Measurements from ENCODE around the gene FOXK1. TPM values are rescaled to one million over a fixed set of nuclear protein-coding genes. Genes with fewer than 3 reads are reported as not detected.

FOXK1 gene
- total RNA-seq, 1 donor from 2014 or later: 56.3 TPM

DNA sequence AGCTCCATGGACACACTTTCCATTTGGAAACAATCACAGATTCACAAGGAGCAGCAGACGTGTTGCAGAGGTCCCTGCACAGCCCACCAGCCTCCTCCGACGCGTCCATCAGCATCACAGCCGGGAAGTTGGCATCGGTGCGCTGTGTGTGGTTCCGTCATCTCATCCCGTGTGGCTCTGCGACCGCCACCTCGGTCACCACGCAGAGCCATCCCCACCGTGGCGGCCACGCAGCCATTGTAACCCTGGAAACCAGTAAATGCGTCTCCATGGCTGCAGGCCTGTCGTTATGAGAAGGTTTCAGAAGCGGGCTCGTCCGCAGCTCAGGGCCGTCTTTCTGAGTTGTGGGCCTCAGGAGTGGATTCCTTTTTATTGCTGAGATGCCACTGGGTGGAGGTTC, 36.0 kb downstream of the FOXK1 start:
- DNase-seq (ENCODE audit: extremely low read depth, low read depth, low spot score): no peak

DNA sequence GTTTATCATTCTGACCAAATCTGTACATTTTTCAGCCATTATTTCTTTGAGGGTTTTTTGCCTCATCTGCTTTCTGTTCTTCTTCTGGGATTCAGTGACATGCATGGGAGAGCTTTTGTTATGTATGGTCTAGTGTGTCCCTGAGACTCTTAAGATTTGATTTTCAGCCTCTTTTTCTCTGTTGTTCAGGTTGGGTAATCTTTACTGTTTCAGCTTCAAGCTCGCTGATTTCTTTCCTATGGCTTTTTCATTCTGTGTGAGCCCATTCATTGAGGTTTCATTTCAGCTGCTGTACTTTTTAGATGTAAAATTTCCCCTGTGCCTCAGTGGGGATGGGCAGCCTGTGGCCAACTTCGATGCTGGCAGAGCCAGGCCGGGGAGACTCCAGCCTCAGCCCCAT, 38.1 kb downstream of the FOXK1 start:
- no peak for DNase-seq (ENCODE audit: extremely low read depth, low read depth, low spot score)

DNA sequence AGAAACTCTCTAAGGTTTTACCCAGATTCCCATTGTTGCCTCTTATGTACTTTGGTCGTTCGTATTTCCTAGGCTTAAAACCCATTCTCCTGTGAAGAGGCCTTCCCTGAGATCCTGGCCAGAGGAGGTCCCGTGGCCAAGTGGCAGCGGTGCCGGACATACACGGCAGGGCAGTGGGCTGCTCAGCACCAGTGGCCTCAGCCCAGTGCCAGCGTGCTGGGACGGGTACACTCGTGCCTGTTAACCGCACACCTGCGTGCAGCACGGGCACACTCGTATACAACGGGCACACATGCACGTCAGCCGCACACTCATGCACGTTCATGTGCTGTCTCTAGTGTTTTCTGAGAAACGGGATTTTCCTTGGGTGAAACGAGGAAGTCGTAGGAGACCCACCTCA, 40.2 kb downstream of the FOXK1 start:
- no peak for DNase-seq (ENCODE audit: extremely low read depth, low read depth, low spot score)

DNA sequence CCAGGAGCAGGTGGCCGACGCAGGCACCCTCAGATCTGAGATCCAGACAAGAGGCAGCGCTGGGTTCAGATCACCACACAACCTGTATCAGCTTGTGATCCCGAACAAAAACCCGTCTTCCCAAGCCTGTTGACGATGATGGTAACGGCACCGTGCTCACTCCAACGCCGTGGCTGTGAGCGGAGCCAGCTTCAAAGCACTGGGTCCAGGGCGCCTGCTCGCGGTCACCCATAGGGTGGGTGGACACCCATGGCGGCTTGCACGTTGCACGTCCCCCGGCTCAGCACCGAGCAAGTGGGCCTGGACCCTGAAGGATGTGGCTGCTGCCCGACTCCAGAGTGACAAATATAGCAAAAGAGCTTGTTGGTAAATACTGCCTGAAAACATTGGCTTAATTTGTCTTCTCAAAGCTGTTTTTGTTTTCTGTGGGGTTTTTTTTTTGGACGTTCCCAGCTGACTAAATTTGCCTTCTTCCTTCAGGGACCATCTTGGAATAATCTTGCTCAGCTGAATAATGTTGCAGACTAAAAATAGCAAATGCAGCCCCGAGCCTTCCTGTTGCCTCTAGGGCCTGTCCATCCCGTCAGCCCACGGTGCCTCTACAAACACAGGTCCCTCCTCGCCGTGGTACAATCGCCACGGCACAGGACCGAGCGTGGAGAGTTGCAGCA, 41.0 kb downstream of the FOXK1 start:
- DNase-seq (ENCODE audit: extremely low read depth, low read depth, low spot score): no peak

DNA sequence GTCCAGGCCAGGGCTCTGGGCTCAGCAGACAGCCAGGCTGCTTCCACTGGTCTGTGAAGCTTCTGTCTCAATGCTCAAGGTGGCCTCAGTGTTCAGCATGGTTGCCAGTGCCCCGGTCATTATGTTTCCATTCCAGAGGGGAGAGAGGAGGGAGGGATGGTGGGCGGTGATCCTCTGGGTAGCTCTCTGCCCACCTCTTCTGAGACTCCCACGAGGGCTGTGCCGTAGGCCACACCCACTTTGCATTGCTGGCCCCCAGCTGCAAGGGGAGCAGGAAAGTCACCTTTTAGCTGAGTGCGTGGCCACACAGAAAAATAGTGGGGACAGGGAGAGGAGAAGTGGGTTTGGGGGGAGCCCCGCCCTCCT, 42.5 kb downstream of the FOXK1 start:
- no peak for DNase-seq (ENCODE audit: extremely low read depth, low read depth, low spot score)

DNA sequence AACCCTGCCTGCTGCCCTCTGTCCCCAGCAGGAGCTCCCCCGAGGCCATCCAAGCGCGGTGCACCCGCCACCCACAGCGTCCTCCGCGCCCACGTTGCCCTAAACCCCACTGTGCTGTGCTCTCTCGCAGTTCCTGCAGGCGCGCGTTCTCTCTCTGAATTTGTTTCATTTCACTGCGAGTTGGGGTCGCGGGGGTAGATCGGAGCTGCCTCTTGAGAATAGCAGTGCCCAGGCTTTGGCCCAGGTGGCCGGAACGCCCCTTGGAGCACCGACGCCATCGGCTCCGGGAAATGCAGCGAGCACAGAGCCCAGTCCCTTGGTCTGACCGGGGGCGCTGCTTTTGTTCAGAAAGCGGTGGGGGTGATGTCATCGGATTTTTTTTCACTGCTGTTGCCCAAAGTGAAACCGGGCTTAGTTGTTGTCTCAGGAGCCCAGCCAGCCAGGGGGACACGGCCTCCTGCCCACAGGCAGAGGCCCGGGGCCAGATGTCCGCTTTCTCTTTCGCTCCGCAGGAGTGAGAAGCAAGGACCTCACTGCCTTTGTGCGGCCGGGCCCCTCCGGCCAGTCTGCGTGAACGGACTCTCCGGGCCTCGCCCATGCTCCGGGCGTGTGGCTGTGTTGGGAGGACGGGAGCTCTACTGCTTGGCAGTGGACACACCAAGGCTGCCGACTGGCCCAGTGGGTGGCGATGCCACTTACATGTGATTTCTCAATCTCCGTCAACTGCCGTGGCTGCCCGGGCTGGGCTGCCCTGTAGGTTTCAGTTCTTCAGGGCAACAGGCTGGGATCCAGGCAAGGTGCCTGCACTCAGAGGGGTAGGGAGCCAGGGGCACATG, 43.1 kb downstream of the FOXK1 start:
- DNase-seq (ENCODE audit: extremely low read depth, low read depth, low spot score): no peak

DNA sequence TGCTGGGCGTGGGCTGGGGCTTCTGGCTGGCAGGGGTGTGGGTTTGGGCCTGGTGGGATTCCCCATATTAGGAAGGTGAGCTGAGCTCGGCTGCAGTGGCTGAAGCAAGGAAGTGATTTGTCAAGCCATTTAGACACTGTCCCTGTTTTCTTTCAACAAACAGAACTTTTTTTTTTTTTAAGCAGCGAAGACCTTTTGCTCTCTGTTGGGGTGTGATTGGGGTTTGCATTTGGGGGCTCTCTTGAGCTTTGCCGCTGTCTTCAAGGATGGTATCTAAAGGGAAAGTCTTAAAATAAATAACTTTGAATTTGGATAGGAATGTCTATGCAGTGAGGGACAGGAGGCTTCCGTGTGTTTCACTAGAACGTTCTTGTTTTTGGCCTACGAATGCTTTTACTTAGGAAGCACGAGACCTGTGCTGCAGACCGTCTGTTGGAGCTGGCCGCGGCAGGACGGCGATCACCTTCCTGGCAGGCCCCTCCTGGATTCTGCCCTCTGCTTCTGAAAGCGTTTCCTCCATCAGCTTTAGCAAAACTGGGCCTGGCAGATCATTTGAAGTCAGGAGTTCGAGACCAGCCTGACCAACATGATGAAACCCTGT, 43.9 kb downstream of the FOXK1 start:
- DNase-seq (ENCODE audit: extremely low read depth, low read depth, low spot score): no peak

DNA sequence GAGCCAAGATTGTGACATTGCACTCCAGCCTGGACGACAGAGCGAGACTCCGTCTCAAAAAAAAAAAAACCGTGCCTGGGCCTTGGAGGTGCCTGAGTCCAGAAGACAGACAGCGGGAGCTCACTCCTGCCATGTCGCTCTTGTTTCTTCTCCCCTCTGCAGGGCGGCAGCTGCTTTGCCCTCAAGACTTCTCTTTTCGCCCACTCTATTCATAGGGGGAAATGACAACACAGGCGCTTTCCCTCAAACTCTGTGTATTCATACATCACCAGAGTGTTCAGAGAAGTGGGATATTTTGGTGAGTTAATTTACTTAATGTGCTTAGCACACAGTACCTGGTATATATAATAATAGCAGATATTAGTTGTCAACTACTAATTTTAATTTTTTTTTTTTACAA, 44.5 kb downstream of the FOXK1 start:
- no peak for DNase-seq (ENCODE audit: extremely low read depth, low read depth, low spot score)

DNA sequence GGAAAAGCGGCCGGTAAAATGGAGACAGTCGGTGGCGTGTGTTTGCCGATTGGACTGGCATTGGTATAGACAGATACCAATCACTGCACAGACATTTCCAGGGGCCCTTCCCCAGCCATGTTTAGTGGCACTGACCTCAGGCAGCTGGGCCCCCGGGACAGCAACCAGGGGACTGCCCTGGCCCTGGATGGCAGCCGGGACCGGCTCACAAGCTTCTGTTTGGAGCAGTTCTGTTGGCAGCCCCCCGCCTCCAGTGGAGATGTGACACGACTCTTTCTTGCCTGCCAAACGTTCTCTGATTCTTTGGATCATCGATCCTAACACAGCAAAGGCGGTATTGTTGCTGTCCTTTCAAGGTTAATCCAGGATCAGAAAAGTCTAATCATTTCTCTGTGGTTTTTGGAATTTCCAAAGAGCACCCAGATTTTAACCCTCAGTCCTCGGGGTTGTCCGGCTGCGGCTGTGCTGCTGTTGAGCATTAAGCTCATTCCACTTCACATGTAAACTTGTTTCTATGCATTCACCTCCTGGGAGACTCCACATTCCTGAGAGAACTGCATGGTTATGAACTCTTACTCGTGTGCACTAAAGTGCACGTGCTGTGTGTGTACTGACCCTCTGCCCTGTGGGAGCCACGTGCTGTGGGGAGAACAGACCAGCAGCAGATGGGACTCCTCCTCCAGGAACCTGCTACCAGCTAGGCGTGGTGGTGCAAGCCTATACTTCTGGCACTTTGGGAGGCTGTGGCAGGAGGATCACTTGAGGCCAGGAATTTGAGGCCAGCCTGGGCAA, 46.0 kb downstream of the FOXK1 start:
- no peak for DNase-seq (ENCODE audit: extremely low read depth, low read depth, low spot score)

DNA sequence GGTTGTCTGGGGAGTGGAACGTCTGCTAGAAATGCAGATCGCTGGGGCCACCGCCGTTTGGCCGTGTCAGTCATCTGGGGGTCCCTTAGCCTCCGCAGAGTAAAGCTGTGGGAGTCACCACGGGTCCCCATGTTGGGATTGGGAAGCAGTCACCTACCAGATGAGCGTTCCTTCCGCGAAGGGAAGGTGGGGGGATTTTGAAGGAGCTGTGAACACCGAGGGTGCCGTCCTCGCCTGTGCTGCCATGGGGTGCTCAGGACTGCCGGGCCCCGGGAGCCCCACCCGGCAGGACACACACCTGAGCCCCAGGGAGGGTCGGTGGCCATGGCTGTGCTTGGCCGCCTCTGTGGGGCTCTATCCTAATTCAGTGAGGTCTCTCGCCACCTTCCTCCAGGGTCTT, 47.2 kb downstream of the FOXK1 start:
- DNase-seq (ENCODE audit: extremely low read depth, low read depth, low spot score): no peak

DNA sequence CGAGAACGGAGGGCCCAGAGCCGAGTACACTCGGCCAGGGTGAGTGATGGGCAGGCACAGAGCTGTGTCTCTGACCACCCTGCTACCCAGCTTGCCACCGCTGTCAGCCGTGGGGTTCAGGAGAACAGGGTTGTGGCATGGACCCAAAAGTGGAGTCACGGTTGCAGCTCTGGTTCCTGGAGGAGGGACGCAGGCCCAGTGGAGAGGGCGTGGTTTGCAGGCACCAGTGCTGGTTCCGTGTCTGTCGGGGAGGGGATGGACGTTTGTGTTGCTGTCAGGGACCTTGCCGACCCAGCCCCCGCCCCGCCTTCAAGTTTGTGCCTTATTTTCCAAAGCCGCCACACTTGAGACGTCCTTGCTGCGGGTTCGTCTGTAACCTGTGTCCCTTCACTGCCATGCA, 48.2 kb downstream of the FOXK1 start:
- DNase-seq (ENCODE audit: extremely low read depth, low read depth, low spot score): no peak

DNA sequence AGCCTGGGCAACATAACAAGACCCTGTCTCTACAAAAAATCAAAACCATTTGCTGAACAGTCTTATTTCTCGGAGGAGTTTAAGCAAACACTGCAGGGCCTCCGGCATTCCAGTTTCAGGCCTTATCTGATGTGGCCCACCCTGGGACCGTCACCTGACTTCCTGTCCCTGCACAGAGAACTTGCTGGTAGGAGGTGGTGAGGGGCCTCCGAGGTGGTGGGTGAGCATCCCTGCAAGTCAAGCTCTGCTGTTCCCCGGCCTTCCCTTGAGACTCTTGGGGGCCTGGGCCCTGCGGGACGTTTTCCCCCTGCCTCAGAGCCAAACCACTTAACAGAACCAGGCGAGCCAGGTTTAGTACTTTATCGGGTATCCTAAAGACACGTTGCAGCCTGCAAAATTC, 48.9 kb downstream of the FOXK1 start:
- DNase-seq (ENCODE audit: extremely low read depth, low read depth, low spot score): no peak

DNA sequence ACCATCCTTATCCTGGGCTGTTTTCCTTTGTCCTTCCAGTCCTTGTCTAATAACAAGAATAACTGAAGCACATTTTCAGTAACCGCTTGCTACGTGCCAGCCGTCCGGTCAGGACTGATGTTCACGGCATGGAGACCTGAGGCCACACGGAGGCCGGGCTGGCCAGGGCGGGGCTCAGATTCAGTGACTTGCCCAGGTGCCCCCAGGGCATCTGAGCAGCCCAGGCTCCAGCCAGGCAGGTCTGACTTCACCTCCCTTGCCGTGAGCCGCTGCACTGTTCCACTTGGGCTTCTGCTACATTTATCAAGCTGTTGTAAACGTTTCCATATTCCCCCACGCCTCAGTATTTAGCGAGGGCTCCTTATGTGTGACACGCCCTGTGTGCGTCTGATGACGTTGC, 49.7 kb downstream of the FOXK1 start:
- no peak for DNase-seq (ENCODE audit: extremely low read depth, low read depth, low spot score)

DNA sequence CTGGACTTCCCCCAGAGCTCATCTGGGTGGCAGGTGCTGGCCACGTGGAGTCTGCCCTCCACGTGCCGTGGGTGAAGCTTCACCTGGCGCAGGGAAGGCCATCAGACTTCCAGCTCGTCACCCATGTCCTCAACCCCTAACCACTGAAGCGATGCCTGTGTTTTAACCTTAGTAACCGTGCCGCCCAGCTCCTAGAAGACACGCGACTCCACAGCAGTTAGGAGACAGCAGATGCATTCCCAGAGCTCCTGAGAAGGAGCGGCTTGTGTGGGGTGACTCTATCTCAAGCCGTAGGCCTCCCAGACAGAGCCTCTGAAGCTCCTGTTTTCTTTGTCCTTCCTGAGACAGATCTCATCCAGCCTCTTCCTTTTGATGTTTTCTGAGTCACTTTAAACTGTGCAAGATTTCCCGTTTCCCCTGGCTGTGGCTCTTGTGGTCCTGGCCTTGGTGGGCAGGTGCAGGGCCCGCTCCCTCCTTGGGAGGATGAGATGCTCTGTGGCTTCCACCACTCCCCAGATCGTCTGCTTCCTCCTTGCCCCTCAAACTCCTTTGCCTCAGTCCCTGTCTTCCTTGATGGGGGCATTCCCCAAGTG, 51.9 kb downstream of the FOXK1 start:
- no peak for DNase-seq (ENCODE audit: extremely low read depth, low read depth, low spot score)

DNA sequence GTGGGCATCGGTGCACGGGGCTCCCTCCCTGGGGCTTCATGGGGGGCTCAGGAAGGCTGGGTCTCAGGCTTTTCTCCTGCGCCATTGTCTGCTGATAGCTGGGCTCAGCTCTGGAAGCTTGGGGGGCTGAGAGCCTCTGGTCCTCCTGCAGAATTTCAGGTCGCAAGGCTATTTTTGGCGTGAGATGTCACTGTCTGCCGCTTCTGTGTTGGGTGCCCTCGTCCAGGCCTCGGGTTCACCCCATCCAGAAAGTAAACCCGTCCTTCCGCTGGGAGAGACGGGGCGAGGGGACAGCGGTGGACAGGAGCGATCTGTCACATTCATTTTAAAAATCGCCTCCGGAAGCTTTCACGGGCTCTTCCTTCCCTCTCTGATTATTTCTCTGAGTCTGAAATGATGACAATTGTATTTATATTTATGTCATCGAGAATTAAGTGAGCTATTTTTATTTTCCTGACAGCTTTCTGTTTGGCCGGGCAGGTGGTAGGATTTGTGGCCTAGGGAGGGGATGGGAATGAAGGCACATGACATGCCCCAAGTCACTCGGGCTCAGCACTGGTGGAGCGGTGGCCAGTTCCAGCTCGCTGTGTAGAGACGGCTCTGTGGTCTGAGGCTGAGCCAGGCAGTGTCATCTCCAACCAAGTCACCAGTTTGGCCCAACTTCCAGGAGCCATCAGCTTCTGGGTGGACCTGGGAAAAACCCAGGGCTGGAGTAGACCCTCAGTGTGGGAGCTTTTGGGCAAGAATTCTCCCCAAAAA, 52.7 kb downstream of the FOXK1 start:
- DNase-seq (ENCODE audit: extremely low read depth, low read depth, low spot score): no peak

DNA sequence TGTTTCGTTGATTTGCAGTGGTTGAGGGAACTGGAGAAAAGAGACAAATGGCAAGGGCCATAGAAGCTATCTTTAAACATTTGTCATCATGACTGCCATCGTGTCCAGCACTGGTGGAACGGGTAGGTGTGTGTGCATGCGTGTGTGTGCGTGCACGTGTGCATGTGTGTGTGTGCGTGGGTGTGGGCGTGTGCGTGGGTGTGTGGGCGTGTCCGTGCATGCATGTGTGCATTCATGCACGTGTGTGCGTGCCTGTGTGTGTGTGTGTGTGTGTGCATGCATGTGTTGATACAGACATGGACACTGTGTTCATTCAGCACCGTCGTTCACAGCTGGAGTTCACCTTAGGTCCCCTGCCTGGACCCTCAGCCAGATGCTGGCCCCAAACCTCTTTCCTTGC, 55.2 kb downstream of the FOXK1 start:
- no peak for DNase-seq (ENCODE audit: extremely low read depth, low read depth, low spot score)

DNA sequence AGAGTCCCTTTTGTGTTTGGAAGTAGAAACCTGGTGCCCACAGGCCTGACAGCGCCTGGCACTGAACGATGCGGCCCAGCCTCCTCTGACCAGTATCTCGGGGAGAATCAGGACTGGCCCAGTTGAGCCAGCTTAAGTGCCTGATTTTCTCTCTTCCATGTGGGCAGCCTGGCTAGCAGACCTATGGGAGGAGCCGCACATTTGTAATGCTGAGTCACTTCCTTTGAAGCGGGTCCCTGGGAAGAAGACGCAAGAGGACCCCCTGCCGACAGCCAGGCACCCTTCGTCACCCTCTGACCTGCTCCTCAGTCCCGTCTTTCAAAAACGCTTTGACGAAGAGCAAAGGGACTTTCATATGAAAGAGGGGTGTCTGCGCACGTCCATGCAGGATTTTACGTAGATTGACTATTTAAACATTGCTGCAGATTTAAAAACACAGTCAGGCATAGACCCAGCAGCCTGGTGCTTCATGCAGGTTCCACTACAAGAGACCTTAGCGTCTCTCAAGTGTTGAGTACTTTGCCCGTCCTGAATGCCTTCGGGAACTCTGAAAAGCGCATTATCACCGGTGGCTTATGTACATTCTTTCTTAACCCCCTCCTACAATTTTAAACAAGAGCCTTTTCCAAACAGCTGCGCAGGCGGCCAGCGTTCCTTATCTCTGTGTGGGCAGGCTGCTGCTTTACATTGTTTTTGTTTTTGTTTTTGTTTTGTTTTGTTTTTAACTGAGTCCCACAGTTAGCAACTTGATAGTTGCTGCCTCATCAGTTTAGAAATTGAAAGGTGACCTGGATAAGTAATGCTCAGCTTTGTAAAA, 56.8 kb downstream of the FOXK1 start:
- no peak for DNase-seq (ENCODE audit: extremely low read depth, low read depth, low spot score)

DNA sequence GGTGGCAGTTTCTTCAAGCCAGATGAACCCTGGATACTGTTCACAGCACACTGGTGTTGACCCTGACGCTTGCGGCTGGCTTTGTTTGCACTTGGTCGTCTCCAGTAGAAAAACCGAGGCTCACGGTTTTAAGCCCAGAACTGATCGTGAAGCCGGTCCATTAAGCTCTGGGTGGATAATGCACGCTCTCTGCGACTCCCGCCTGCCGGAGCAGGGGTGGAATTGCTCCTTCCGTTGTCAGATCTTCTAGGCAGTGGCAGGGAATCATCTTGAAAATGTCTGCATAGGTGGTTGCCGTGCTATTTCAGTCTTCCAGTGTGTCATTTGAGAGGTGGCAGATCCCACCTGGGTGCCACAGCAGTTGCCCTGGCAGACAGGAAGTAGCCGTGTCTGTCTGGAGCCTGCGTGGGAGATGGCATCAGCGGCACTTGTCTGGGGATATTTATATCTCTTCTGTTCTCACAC, 57.5 kb downstream of the FOXK1 start:
- no peak for DNase-seq (ENCODE audit: extremely low read depth, low read depth, low spot score)

DNA sequence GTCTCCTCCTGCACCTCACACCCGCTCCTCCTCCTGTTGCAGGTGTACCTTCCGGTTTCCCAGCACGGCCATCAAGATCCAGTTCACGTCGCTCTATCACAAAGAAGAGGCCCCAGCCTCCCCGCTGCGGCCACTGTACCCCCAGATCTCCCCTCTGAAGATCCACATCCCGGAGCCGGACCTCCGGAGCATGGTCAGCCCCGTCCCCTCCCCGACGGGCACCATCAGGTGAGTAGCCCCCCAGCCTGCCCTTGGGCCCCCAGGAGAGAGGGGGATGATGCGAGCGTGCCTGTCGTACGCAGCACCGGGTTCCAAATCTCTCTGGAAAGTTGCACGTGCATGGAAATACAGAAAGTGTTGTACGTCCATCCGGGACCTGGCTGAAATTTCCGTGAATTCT, 58.7 kb downstream of the FOXK1 start:
- no peak for DNase-seq (ENCODE audit: extremely low read depth, low read depth, low spot score)
